ENCODE data around the gene NKX6-2.

DNA sequence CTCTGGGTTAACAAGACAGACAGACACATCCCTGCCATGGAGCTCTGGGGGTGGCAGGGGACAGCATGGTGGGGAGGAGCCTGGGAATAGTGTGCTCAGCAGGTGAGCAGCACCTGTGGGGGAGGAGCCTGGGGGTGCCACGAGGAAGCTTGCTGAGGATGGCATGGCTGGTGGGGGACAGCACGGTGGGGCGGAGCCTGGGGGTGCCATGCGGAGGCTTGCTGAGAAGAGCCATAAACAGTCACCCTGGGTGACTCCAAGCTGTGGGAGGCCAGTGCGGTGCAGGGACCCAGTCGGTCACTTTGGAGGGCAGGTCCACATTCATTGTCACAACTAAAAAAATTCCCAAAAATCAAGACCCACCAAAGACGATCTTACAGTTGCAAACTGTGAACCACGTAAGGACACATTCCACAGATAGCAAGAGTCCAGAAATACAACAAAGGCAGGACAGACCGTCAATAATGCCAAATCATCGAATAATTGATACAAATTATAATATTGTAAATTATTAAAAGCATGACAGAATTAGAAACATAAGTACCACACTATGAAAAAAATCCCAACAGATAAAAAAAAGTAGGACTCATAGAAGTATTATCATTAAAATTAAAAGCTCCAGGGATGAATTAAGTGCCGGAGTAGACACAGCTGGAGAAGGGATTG is 24.4 kb downstream of the NKX6-2 start:
- TF ChIP-seq, protein P1, sequence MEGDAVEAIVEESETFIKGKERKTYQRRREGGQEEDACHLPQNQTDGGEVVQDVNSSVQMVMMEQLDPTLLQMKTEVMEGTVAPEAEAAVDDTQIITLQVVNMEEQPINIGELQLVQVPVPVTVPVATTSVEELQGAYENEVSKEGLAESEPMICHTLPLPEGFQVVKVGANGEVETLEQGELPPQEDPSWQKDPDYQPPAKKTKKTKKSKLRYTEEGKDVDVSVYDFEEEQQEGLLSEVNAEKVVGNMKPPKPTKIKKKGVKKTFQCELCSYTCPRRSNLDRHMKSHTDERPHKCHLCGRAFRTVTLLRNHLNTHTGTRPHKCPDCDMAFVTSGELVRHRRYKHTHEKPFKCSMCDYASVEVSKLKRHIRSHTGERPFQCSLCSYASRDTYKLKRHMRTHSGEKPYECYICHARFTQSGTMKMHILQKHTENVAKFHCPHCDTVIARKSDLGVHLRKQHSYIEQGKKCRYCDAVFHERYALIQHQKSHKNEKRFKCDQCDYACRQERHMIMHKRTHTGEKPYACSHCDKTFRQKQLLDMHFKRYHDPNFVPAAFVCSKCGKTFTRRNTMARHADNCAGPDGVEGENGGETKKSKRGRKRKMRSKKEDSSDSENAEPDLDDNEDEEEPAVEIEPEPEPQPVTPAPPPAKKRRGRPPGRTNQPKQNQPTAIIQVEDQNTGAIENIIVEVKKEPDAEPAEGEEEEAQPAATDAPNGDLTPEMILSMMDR (IDR thresholded peaks at IDR 0.05): no peak
- no peak for TF ChIP-seq POLR2AphosphoS5 (IDR thresholded peaks at IDR 0.05)
- no peak for TF ChIP-seq POLR2A (IDR thresholded peaks at IDR 0.05)
